OCI-LY7 (cell line): Measurements from ENCODE around the gene NHS. TPM values are rescaled to one million over a fixed set of nuclear protein-coding genes. Genes with fewer than 3 reads are reported as not detected.

Experiments used
- BruUV-seq: library from RNA; stranded (reverse); fragments of 400-500 nt; replicated peaks from 2 replicates; lab custom pipeline; 2021; lab: Mats Ljungman, UMichigan
- CTCF ChIA-PET: fragments of 300-600 bp; sonication (Branson Sonifier 250); formaldehyde crosslinking; loops from one replicate; lab custom pipeline; 2022; ENCODE audit warnings: antibody characterized with exemption; ENCODE audit not compliant: unreplicated experiment; lab: Charles Lee
- POLR2A ChIA-PET: fragments of 300-600 bp; sonication (Branson Sonifier 250); formaldehyde crosslinking; loops from one replicate; lab custom pipeline; 2022; ENCODE audit warnings: antibody characterized with exemption; lab: Charles Lee
- DNase-seq: peaks from one replicate; pipeline ENCODE4 v3.0.0-alpha.2; 2015; ENCODE audit warnings: low spot score
- H2AFZ ChIP-seq: fragments of 200-600 bp; sonication (generic), shearing (Covaris generic); 2 replicates; pipeline ENCODE4 v1.6.1; 2014; ENCODE audit warnings: mild to moderate bottlenecking, antibody characterized with exemption, low read length, moderate library complexity
- H3K27ac ChIP-seq: fragments of 200-600 bp; sonication (generic); 2 replicates; pipeline ENCODE4 v1.5.1; 2014; ENCODE audit warnings: mixed run types, low read depth, mild to moderate bottlenecking, moderate library complexity, low read length, inconsistent platforms; ENCODE audit not compliant: poor library complexity, severe bottlenecking
- H3K36me3 ChIP-seq: fragments of 200-600 bp; sonication (generic); 2 replicates; pipeline ENCODE4 v1.6.1; 2014; ENCODE audit warnings: mild to moderate bottlenecking, antibody characterized with exemption, low read length, moderate library complexity, mixed read lengths; ENCODE audit not compliant: insufficient read depth
- H3K4me1 ChIP-seq: fragments of 200-600 bp; sonication (generic); 2 replicates; pipeline ENCODE4 v1.5.1; 2014; ENCODE audit warnings: mild to moderate bottlenecking, low read length; ENCODE audit not compliant: insufficient read depth, poor library complexity, severe bottlenecking
- H3K4me2 ChIP-seq: fragments of 200-600 bp; sonication (generic); 2 replicates; pipeline ENCODE4 v1.6.1; 2014; ENCODE audit warnings: mild to moderate bottlenecking, low read length
- H3K4me3 ChIP-seq: fragments of 200-600 bp; sonication (generic); 2 replicates; pipeline ENCODE4 v1.5.1; 2014; ENCODE audit warnings: mild to moderate bottlenecking, low read depth, low read length; ENCODE audit not compliant: poor library complexity, severe bottlenecking
- H3K79me2 ChIP-seq: fragments of 200-600 bp; sonication (generic); 2 replicates; pipeline ENCODE4 v1.6.1; 2016; ENCODE audit warnings: low read depth, mild to moderate bottlenecking, low read length, moderate library complexity, mixed read lengths; ENCODE audit not compliant: insufficient read depth
- H3K9me2 ChIP-seq: fragments of 200-600 bp; sonication (generic); 2 replicates; pipeline ENCODE4 v1.6.1; 2016; ENCODE audit warnings: mild to moderate bottlenecking, low read length, mixed read lengths; ENCODE audit not compliant: insufficient read depth
- H3K9me3 ChIP-seq: fragments of 200-600 bp; sonication (generic); 2 replicates; pipeline ENCODE4 v1.6.1; 2014; ENCODE audit warnings: mild to moderate bottlenecking, mixed run types, low read length, mixed read lengths
- H4K20me1 ChIP-seq: fragments of 200-600 bp; sonication (generic); 2 replicates; pipeline ENCODE4 v1.6.1; 2014; ENCODE audit warnings: mild to moderate bottlenecking, antibody characterized with exemption, low read length, moderate library complexity, mixed read lengths; ENCODE audit not compliant: insufficient read depth
- CTCF ChIP-seq: fragments of 200-600 bp; sonication (generic); conservative IDR thresholded peaks from 2 replicates; pipeline ENCODE4 v1.5.1; 2014; ENCODE audit warnings: mild to moderate bottlenecking, antibody characterized with exemption, low read length, moderate library complexity, mixed read lengths
- EZH2phosphoT487 ChIP-seq: fragments of 200-600 bp; sonication (generic); IDR thresholded peaks from 2 replicates; pipeline ENCODE4 v1.6.1; 2018; ENCODE audit warnings: low read depth, borderline replicate concordance, mild to moderate bottlenecking, mixed run types, antibody characterized with exemption, low read length, moderate library complexity, mixed read lengths
- intact Hi-C: fragments of 100-400 bp; cut with micrococcal nuclease; formaldehyde crosslinking; loops from one replicate; pipeline ENCODE4 v1.10.0; 2022; ENCODE audit not compliant: unreplicated experiment
- total RNA-seq, 2 experiments: library from RNA; depleted of rRNA in 1 of 2; stranded (reverse); fragments of >200 nt in 1 of 2; shearing (Covaris generic) in 1 of 2; gene quantifications; 2 replicates each; pipeline ENCODE4 v1.2.3, GENCODE V29; 2014 to 2022

NHS gene
- total RNA-seq, 2 experiments from 2014 or later, result not detected

DNA sequence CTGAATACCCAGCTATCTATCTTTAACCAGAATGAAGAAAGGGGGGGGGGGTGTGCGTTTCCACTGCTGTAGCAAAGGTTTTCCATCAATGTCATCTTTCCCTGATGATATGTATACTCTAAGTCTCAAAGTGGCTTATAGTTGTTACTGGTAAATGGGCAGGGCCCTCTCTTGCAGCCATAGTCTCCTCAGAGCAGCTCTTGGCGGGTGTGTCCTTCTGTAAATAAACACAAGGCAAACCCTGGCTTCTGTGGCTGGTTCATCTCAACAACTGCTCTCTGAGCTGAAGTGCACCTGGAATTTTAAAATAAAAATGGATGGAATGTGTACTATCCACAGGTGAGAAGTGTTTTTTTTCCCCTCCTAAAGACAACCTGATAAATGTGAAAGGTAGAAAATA, 304.8 kb downstream of the NHS start:
- intact Hi-C loops, result no loop called here
- Histone ChIP-seq H4K20me1 (no peaks in the 10 kb centered on the region), H3K9me3 (no peaks in the 10 kb centered on the region), H3K4me2 (no peak overlapping the region), H3K4me1 (no peaks in the 10 kb centered on the region), H2AFZ (no peak overlapping the region), H3K4me3 (no peak overlapping the region), H3K79me2 (no peaks in the 10 kb centered on the region), H3K9me2 (no peaks in the 10 kb centered on the region), H3K36me3 (no peaks in the 10 kb centered on the region), H3K27ac (no peak overlapping the region)
- ChIA-PET POLR2A (no interaction called here), CTCF (no interaction called here)
- DNase-seq, result no peak
- TF ChIP-seq CTCF, result no peak
- no peak for TF ChIP-seq EZH2phosphoT487
- BruUV-seq, result no TSS peak

- Histone ChIP-seq H3K4me3 (no peak overlapping the region), H3K27ac (no peak overlapping the region), H2AFZ (no peak overlapping the region), H3K9me2 (no peaks in the 10 kb centered on the region), H3K79me2 (no peaks in the 10 kb centered on the region), H3K36me3 (no peaks in the 10 kb centered on the region), H3K9me3 (no peaks in the 10 kb centered on the region), H4K20me1 (no peaks in the 10 kb centered on the region), H3K4me2 (no peak overlapping the region), H3K4me1 (no peaks in the 10 kb centered on the region)
- intact Hi-C loops, result no loop called here
- ChIA-PET CTCF (no interaction called here), POLR2A (no interaction called here)
- BruUV-seq, result no TSS peak
- DNase-seq, result no peak
- no peak for TF ChIP-seq CTCF
- TF ChIP-seq EZH2phosphoT487, result no peak
Observed at GRCh38 chrX:17680732-17681413, 305.9 kb downstream of the NHS start.

- no peak overlapping the region for H3K27ac ChIP-seq
- no peaks in the 10 kb centered on the region for H4K20me1 ChIP-seq
- TF ChIP-seq CTCF (no peak), EZH2phosphoT487 (no peak)
- H3K79me2 ChIP-seq, result no peaks in the 10 kb centered on the region
- no peaks in the 10 kb centered on the region for H3K9me3 ChIP-seq
- ChIA-PET CTCF (no interaction called here), POLR2A (no interaction called here)
- H3K4me2 ChIP-seq, result no peak overlapping the region
- no peak overlapping the region for H2AFZ ChIP-seq
- no peaks in the 10 kb centered on the region for H3K9me2 ChIP-seq
- intact Hi-C loops, result no loop called here
- no TSS peak for BruUV-seq
- H3K36me3 ChIP-seq, result no peaks in the 10 kb centered on the region
- no peaks in the 10 kb centered on the region for H3K4me1 ChIP-seq
- no peak for DNase-seq
- no peak overlapping the region for H3K4me3 ChIP-seq
Observed at GRCh38 chrX:17682259-17682658, 307.3 kb downstream of the NHS start.
